ENCODE measurements around the gene IGFBP5.

Gene IGFBP5

GRCh38 chr2:216687111-216687510, 8.2 kb downstream of the IGFBP5 start:
- no peak for DNase-seq

GRCh38 chr2:216685327-216685875, 9.9 kb downstream of the IGFBP5 start:
- DNase-seq = no peak

DNA sequence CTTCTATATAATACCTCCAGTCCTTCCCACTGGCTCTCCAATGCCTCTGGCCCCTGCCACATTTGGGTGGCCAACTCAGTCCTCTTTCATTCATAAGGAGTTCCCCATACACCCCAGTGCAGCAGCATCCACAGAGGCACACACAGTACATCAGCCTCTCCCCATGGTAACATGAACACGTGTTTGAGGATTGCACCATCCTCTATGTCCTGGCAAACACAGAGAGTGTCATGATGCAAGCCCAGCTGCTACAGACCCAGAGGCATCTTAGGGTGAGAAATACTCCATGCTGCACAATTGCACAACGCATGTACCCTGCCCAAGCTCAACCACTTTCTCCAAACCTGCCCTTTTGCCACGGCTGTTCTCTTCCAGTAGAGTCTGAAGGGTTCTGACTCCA, 11.5 kb downstream of the IGFBP5 start:
- no peak for DNase-seq

DNA sequence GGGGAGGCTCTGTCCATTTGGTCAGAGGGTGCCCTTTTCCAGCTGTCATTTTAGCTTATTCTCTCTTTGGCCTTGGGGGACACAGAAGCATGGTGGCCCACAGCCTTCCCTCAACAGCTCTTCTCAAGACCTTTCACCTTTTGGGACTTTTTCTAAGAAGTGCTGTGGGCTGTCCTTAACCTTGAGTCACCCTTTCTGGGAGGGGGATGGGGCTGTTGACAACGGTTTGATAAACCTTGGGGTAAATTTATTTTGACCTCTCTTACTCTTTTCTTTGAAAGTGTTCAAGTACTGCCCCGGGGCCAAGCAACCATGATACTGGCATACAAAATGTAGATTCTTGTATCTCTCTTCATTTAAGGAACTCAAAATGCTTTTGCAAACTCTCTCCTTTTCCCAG, 13.7 kb downstream of the IGFBP5 start:
- no peak for DNase-seq

DNA sequence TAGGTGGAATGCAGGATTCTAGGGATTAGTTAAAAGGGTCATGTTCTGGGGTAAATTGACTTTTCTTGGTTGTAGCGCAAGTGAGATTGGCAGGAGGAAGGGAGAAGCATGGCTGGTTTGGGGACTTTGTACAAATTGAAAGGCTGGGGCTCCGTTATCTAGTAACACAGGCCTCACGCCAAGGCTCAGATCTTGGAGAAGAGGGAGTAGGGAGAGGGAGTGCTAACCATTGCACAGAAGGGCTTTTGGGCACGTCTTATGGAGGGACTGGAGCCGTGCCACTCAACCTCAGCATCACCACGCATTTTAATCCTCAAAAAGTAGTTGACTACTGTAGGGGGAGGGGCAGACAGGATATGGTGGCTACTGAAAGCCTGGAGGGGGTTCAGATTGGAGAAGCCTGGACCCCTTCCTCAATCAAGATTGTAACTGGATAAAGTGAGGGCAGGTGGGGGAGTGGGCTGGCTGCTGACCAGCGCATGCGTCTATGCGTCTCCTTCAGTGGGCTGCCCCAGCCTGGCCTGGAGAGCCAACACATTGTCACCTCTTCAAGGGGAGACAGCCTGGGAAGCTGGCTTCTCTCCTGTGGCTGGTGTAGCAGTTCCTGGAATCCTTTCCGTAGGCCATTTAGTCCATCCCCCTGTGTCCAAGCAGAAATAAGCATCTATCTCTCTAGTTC, 14.3 kb downstream of the IGFBP5 start:
- no peak for DNase-seq

GRCh38 chr2:216679658-216680024, 15.7 kb downstream of the IGFBP5 start:
- DNase-seq = no peak

DNA sequence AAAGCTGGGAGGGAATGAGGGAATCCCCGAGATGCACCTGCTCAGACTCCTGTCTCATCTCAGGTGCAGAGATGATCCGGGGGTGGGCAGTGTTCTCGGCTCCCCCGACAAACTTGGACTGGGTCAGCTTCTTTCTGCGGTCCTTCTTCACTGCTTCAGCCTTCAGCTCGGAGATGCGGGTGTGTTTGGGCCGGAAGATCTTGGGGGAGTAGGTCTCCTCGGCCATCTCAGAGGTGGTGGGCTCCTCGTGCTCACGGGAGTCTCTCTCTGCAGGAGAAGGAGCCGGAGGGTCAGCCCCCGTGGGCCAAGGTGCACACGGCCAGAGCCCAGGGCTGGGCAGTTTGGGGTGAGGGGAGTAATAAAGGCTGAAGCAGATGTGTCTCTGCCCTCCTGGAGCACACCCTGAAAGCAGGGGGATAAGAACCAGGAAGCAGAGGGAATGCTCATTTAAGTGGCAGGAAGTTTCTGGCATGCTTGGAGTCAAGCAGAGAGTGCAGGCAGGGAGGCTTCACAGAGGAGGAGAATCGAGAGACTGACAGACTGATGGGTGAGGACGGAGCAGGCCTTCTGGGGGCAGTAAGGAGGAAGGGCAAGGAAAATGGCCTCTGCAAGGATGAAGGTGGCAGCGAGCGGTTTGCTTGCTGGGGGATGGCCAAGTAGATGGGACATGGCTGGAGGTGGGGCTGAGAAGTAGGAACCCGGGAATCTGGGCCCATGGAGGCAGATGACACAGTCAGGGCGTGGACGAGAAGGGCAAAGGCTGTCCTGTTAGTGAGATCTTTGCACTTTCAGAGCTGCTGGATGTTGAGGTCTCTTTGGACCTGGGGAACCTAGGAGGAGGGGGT, 16.3 kb downstream of the IGFBP5 start:
- no peak for DNase-seq

DNA sequence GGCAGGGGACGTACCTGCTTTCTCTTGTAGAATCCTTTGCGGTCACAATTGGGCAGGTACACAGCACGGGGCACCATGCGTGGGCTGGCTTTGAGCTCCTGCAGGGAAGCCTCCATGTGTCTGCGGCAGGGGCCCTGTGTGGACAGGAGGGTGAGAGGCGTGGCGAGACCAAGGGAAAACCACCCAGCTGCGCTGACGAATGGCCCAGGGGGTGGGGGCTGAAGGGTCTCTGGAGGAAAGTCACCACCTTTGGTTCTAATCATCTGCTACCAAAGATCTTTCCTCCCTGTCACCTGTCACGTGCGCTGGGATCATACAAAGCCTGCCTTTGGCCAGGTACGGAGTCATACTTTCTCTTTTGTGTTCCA, 17.3 kb downstream of the IGFBP5 start:
- no peak for DNase-seq

- DNase-seq = no peak
Measured at GRCh38 chr2:216677439-216678097, 17.8 kb downstream of the IGFBP5 start.

DNA sequence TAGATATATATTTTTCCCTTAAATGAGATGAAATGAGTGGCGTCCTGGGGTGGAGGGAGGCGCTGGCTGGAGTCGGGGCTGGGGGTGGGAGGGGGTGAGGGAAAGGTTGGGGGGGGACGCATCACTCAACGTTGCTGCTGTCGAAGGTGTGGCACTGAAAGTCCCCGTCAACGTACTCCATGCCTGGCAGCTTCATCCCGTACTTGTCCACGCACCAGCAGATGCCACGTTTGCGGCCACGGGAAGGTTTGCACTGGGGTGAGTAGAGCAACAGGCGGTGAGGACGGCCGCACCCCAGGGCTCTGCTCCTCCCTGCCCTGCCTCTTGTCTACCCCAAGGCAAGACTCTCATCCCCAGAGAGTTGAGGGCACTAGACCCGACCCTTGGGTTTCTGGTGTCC, 18.7 kb downstream of the IGFBP5 start:
- no peak for DNase-seq

GRCh38 chr2:216674376-216674775, 21.0 kb downstream of the IGFBP5 start:
- no peak for DNase-seq

- no peak for DNase-seq
Measured at GRCh38 chr2:216673609-216674008, 21.7 kb downstream of the IGFBP5 start.

DNA sequence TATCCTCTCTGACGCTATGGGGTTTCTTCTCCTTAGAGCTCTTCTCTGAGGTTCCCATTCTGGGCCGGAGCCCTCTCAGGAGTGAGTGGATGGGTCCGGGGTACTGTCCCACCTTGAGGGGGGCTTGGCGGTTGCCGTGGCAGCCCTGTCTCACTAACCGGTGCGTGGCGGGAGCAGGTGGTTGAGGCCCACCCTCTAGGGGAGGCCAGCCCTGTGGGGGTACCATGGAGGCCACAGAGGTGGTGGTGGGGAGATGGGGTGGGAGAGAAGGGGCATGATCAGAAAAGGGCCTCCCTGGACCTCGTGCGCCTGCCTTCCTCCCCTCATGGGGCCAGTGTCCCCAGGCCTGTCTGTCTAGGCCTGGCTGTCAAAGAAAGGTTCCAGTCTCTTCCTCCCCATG, 22.3 kb downstream of the IGFBP5 start:
- DNase-seq = no peak

GRCh38 chr2:216672466-216672865, 22.9 kb downstream of the IGFBP5 start:
- DNase-seq = no peak

GRCh38 chr2:216671791-216672343, 23.5 kb downstream of the IGFBP5 start:
- no peak for DNase-seq

GRCh38 chr2:216671081-216671411, 24.3 kb downstream of the IGFBP5 start:
- no peak for DNase-seq

DNA sequence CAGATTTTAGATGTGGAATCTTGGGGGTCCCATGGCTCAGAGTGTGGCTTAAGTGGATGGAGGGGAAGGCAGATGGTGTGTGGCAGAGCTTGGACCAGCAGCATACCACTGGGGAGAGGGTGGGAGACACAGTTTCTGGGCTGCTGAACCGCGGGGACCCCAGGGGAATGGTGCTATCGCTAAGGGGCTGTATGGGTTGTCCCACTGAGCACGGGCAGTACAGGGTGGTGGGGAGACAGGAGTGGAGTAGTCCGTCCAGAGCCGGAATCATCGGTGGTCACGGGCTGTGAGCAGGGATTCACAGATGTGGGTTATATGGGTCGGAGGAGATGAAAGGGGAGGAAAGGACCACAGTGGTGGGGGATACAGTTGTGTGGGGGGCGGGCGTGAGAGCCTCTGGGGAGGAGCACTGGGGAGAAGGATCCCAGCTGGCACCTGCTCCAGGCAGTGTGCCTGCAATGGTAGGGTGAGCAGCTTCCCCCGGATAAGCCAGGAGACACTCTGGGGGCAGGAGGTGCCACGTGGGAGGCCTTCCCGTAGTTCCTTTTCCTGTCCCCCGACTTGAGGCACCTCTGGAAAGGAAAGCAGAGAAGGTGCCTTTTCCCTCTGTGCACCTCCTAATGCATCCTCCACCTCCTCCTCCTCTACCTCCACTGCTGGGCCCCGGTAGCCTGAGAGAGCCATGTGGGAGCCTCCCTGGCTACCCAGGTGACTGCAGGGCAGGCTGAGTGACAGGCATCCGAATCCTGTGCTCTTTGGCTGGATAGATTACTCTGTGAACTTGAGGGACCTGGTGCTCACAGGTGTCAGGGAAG, 24.9 kb downstream of the IGFBP5 start:
- DNase-seq = no peak

GRCh38 chr2:216666461-216667233, 28.7 kb downstream of the IGFBP5 start:
- peak; percentile 54 for DNase-seq

GRCh38 chr2:216665717-216666116, 29.6 kb downstream of the IGFBP5 start:
- no peak for DNase-seq

DNA sequence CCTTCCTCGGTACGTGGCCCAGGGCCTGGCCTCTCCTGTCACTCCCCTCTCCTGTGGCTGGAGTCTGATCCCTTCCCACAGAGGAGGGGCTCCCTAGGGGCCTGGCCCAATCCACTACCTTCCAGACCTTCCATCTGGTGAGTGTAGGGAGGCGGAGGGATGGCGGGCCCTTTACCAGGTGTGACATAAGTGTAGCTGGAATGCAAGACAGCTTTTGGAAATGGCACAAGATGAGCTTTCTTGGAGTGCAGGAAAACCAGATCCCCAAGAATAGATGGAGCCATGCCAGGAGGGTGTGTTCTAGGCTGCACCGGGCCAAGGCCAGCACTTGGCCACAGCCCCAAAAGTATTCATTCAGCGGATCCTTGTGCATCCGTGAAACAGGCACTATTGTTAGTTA, 30.1 kb downstream of the IGFBP5 start:
- DNase-seq = no peak

GRCh38 chr2:216664593-216665034, 30.7 kb downstream of the IGFBP5 start:
- DNase-seq = no peak

DNA sequence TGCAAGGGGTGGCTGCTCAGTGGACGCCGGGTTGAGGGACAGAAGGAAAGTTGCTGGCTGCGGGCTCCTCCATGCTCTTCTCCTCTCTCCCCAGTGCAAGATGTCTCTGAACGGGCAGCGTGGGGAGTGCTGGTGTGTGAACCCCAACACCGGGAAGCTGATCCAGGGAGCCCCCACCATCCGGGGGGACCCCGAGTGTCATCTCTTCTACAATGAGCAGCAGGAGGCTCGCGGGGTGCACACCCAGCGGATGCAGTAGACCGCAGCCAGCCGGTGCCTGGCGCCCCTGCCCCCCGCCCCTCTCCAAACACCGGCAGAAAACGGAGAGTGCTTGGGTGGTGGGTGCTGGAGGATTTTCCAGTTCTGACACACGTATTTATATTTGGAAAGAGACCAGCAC, 31.5 kb downstream of the IGFBP5 start:
- no peak for DNase-seq

Measured in activated CD4-positive, alpha-beta T cell treated with anti-CD3 and anti-CD28 coated beads for 1 hour (primary cell).